DND-41 (cell line): Measurements from ENCODE around the gene FYB2.

Experiments
- EZH2 ChIP-seq: IDR thresholded peaks from 3 replicates; pipeline ENCODE4 v1.6.1; 2012; ENCODE audit warnings: borderline replicate concordance, low read depth, mild to moderate bottlenecking, moderate library complexity, low read length, inconsistent platforms; ENCODE audit not compliant: severe bottlenecking
- TF ChIP-seq, protein P1 (sequence below): IDR thresholded peaks from 2 replicates; pipeline ENCODE4 v1.5.1; 2012; ENCODE audit warnings: borderline replicate concordance, low read length, moderate library complexity, mild to moderate bottlenecking; ENCODE audit not compliant: poor library complexity, severe bottlenecking; ENCODE audit errors: extremely low read depth

DNA sequence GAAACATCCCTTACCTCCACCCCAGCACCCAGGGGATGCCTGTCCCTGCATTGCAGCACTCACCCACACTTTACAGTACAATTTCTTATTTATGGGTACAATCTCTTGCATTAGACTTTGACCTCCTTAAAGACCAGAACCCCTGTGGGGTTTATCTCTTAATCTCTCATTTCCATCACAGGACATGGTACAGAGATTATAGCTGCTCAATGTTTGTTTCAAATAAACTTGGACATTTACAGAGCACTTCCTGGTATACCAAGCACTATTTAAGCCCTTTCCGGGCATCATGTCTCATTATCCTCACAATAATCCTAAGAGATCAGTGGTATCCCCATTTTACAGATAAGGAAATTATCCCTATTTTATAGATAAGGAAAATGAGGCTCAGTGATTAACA, 31.9 kb downstream of the FYB2 start:
- TF ChIP-seq, protein P1, sequence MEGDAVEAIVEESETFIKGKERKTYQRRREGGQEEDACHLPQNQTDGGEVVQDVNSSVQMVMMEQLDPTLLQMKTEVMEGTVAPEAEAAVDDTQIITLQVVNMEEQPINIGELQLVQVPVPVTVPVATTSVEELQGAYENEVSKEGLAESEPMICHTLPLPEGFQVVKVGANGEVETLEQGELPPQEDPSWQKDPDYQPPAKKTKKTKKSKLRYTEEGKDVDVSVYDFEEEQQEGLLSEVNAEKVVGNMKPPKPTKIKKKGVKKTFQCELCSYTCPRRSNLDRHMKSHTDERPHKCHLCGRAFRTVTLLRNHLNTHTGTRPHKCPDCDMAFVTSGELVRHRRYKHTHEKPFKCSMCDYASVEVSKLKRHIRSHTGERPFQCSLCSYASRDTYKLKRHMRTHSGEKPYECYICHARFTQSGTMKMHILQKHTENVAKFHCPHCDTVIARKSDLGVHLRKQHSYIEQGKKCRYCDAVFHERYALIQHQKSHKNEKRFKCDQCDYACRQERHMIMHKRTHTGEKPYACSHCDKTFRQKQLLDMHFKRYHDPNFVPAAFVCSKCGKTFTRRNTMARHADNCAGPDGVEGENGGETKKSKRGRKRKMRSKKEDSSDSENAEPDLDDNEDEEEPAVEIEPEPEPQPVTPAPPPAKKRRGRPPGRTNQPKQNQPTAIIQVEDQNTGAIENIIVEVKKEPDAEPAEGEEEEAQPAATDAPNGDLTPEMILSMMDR = no peak
- no peak for TF ChIP-seq EZH2
